ENCODE results near the gene LCTL. TPM values are rescaled to one million over a fixed set of nuclear protein-coding genes. Genes with fewer than 3 reads are reported as not detected.

LCTL gene
- total and polyA plus RNA-seq, 5 donors from 2014 or later = 0.11 TPM; not detected in 4

DNA sequence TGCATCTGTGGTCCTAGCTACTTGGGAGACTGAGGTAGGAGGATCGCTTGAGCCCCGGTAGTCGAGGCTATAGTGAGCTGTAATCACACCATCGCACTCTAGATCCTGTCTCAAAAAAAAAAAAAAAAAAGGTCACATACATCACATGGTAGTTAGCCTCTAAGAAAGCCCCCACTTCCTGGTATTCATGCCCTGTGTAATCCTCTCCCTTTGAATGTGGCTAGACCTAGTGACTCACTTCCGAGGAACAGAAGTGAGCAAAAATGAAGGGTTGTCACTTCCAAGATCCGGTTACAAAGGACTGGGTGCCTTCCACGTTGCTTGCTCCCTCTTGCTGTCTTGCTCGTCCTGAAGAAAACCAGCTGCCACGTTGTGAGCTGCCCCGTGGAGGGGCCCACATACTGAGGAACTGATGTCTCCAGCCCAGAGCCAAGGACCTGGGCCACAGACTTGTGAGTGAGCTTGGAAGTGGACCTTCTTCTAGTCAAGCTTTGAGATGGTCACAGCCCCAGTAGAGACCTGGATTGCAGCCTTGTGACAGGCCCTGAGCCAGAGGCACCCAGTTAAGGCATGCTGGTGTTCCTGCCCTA, 12.6 kb upstream of the LCTL start:
- ATAC-seq (ENCODE audit: low read depth in 2 of 2) = peak in 1 of 2 donors; percentile 45
- no peaks in the 10 kb centered on the region for H3K9me3 ChIP-seq (ENCODE audit: control insufficient read depth in 2 of 2, low read length in 2 of 2)
- peak in 1 of 3 donors; percentile 24 for DNase-seq
- no peaks in the 10 kb centered on the region for H3K4me1 ChIP-seq (ENCODE audit: control insufficient read depth, insufficient read depth, low read length, poor library complexity, severe bottlenecking)
- no peaks in the 10 kb centered on the region for H3K36me3 ChIP-seq (ENCODE audit: control insufficient read depth, insufficient read depth, low read length)
- no peak overlapping the region for H3K27ac ChIP-seq (ENCODE audit: insufficient read depth, low read length, poor library complexity, severe bottlenecking)
- Mint-ChIP-seq H3K9me3 (peaks cover 0 to under 1% (median 0%) of the 10 kb centered on the region in 7 donors), H3K4me1 (no peaks in the 10 kb centered on the region), H3K4me3 (no peak overlapping the region), H3K27ac (no peak overlapping the region), H3K27me3 (peaks cover 4% of the 10 kb centered on the region), H3K36me3 (no peaks in the 10 kb centered on the region)
- no peaks in the 10 kb centered on the region for H3K27me3 ChIP-seq (ENCODE audit: control insufficient read depth, insufficient read depth, low read length)
- H3K4me3 ChIP-seq (ENCODE audit: low read depth, low read length) = no peak overlapping the region

DNA sequence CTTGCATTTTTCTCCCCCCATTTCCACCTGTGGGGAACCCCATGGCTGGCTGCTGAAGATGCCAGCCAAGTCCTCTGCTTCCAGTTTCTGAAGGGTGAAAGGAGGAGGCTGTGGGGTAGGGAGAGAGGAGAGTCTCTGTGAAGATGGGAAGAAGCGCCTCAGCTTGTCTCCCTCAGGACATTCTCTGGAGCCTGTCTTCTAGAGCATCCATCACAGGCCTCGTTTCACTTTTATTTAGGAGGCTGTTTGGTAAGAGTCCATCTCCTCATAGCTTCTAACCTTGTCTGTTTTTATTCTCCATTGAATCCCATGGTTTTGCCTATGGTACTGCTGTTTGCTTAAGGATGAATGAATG, 8.8 kb upstream of the LCTL start:
- Mint-ChIP-seq H3K9me3 (no peaks in the 10 kb centered on the region), H3K27ac (no peak overlapping the region), H3K27me3 (no peaks in the 10 kb centered on the region), H3K4me3 (no peak overlapping the region), H3K4me1 (no peaks in the 10 kb centered on the region), H3K36me3 (no peaks in the 10 kb centered on the region)
- no peaks in the 10 kb centered on the region for H3K9me3 ChIP-seq (ENCODE audit: control insufficient read depth in 2 of 2, low read length in 2 of 2)
- no peak for DNase-seq
- no peaks in the 10 kb centered on the region for H3K36me3 ChIP-seq (ENCODE audit: control insufficient read depth, insufficient read depth, low read length)
- no peak overlapping the region for H3K4me3 ChIP-seq (ENCODE audit: low read depth, low read length)
- H3K4me1 ChIP-seq (ENCODE audit: control insufficient read depth, insufficient read depth, low read length, poor library complexity, severe bottlenecking) = no peaks in the 10 kb centered on the region
- ATAC-seq (ENCODE audit: low read depth in 2 of 2) = no peak
- H3K27me3 ChIP-seq (ENCODE audit: control insufficient read depth, insufficient read depth, low read length) = no peaks in the 10 kb centered on the region
- no peak overlapping the region for H3K27ac ChIP-seq (ENCODE audit: insufficient read depth, low read length, poor library complexity, severe bottlenecking)

DNA sequence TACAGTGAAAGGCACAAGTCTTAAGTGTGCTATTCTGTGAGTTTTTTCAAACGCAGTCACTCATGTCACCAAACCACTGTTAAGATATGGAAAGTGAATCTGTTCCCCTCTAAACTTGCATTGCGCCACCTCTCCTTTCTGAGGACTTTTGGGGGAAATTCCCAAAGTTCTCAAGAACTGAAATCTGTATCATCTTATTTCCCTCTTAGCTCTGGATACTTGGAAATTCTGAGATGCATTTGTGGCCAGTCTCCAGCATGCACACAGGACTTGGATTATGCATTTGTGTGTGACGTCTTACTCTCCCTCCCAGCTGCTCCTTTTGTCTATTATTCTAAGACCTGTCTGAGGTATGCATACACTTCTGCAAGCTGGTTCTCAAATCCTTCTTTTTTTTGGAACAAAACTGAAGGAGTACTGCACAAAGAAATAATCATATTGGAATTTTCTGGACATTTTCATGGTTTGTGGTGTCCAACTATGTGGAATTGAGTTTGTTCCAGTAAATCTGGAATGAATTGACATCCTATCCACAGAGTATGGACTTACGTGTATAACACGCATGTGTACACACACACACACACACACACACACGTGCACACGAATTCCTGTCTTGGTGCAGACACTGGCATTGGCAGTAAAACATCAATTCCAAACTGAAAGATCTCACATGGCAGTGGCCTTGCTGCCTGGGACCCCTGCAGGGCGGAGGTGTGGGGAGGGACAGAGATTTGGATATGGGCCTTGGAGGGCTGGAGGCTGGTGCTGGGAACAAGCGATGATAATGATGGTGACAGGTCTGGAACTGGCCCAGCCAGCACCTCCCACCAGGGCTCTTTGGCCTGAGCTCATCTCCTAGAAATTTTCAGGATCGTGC, 8.2 kb upstream of the LCTL start:
- Mint-ChIP-seq H3K36me3 (no peaks in the 10 kb centered on the region), H3K4me1 (no peaks in the 10 kb centered on the region), H3K4me3 (no peak overlapping the region), H3K27me3 (no peaks in the 10 kb centered on the region), H3K27ac (no peak overlapping the region), H3K9me3 (no peaks in the 10 kb centered on the region)
- Histone ChIP-seq H3K27ac (ENCODE audit: insufficient read depth, low read length, poor library complexity, severe bottlenecking) (no peak overlapping the region), H3K4me1 (ENCODE audit: control insufficient read depth, insufficient read depth, low read length, poor library complexity, severe bottlenecking) (no peaks in the 10 kb centered on the region), H3K9me3 (ENCODE audit: control insufficient read depth in 2 of 2, low read length in 2 of 2) (no peaks in the 10 kb centered on the region), H3K36me3 (ENCODE audit: control insufficient read depth, insufficient read depth, low read length) (no peaks in the 10 kb centered on the region), H3K27me3 (ENCODE audit: control insufficient read depth, insufficient read depth, low read length) (no peaks in the 10 kb centered on the region), H3K4me3 (ENCODE audit: low read depth, low read length) (no peak overlapping the region)
- no peak for DNase-seq
- no peak for ATAC-seq (ENCODE audit: low read depth in 2 of 2)

- Histone ChIP-seq H3K9me3 (ENCODE audit: control insufficient read depth in 2 of 2, low read length in 2 of 2) (no peaks in the 10 kb centered on the region), H3K4me1 (ENCODE audit: control insufficient read depth, insufficient read depth, low read length, poor library complexity, severe bottlenecking) (no peaks in the 10 kb centered on the region), H3K27me3 (ENCODE audit: control insufficient read depth, insufficient read depth, low read length) (no peaks in the 10 kb centered on the region), H3K4me3 (ENCODE audit: low read depth, low read length) (no peak overlapping the region), H3K36me3 (ENCODE audit: control insufficient read depth, insufficient read depth, low read length) (no peaks in the 10 kb centered on the region), H3K27ac (ENCODE audit: insufficient read depth, low read length, poor library complexity, severe bottlenecking) (no peak overlapping the region)
- H3K4me1 Mint-ChIP-seq = no peaks in the 10 kb centered on the region
- no peak overlapping the region for H3K27ac Mint-ChIP-seq
- H3K9me3 Mint-ChIP-seq = no peaks in the 10 kb centered on the region
- H3K4me3 Mint-ChIP-seq = no peak overlapping the region
- H3K36me3 Mint-ChIP-seq = no peaks in the 10 kb centered on the region
- ATAC-seq (ENCODE audit: low read depth in 2 of 2) (no peak), DNase-seq (no peak)
- no peaks in the 10 kb centered on the region for H3K27me3 Mint-ChIP-seq
Observed at GRCh38 chr15:66573348-66573718, 7.5 kb upstream of the LCTL start.

- H3K4me3 ChIP-seq (ENCODE audit: low read depth, low read length) = no peak overlapping the region
- no peaks in the 10 kb centered on the region for H3K9me3 ChIP-seq (ENCODE audit: control insufficient read depth in 2 of 2, low read length in 2 of 2)
- Mint-ChIP-seq H3K36me3 (no peaks in the 10 kb centered on the region), H3K4me3 (no peak overlapping the region), H3K27me3 (no peaks in the 10 kb centered on the region), H3K27ac (no peak overlapping the region), H3K9me3 (no peaks in the 10 kb centered on the region), H3K4me1 (peaks cover 0 to 2% (median 1%) of the 10 kb centered on the region in 4 donors)
- DNase-seq = no peak
- H3K36me3 ChIP-seq (ENCODE audit: control insufficient read depth, insufficient read depth, low read length) = no peaks in the 10 kb centered on the region
- no peak for ATAC-seq (ENCODE audit: low read depth in 2 of 2)
- no peaks in the 10 kb centered on the region for H3K27me3 ChIP-seq (ENCODE audit: control insufficient read depth, insufficient read depth, low read length)
- H3K4me1 ChIP-seq (ENCODE audit: control insufficient read depth, insufficient read depth, low read length, poor library complexity, severe bottlenecking) = no peaks in the 10 kb centered on the region
- H3K27ac ChIP-seq (ENCODE audit: insufficient read depth, low read length, poor library complexity, severe bottlenecking) = no peak overlapping the region
Observed at GRCh38 chr15:66572146-66572545, 6.3 kb upstream of the LCTL start.

DNA sequence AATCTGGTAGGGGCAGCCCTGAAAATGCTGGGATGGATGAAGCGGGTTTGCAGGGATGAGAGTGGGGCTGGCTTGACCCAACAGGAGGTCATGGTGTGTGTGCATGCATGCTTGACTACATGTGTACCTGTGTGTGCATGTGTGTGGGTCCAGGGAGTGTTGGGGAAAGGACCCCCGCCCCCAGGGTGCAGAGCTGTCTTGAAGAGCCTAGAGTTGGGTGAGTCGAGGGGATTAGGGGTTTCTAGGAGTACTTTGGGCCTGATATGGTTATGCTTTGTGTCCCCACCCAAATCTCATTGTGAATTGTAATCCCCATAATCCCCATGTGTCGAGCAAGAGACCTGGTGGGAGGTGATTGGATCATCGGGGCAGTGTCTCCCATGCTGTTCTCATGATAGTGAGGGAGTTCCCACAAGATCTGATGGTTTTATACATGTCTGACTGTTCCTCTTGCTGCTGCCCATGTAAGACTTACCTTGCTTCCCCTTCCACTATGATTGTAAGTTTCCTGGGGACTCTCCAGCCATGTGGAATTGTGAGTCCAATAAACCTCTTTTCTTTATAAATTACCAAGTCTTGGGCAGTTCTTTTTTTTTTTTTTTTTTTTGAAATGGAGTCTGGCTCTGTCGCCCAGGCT, 5.2 kb upstream of the LCTL start:
- no peaks in the 10 kb centered on the region for H3K27me3 Mint-ChIP-seq
- H3K27ac ChIP-seq (ENCODE audit: insufficient read depth, low read length, poor library complexity, severe bottlenecking) = no peak overlapping the region
- H3K27ac Mint-ChIP-seq = no peak overlapping the region
- no peaks in the 10 kb centered on the region for H3K27me3 ChIP-seq (ENCODE audit: control insufficient read depth, insufficient read depth, low read length)
- no peak for DNase-seq
- H3K9me3 Mint-ChIP-seq = no peaks in the 10 kb centered on the region
- H3K9me3 ChIP-seq (ENCODE audit: control insufficient read depth in 2 of 2, low read length in 2 of 2) = no peaks in the 10 kb centered on the region
- H3K4me1 Mint-ChIP-seq = peaks cover 0 to 7% (median 5%) of the 10 kb centered on the region in 4 donors
- ATAC-seq (ENCODE audit: low read depth in 2 of 2) = no peak
- H3K36me3 Mint-ChIP-seq = no peaks in the 10 kb centered on the region
- no peak overlapping the region for H3K4me3 ChIP-seq (ENCODE audit: low read depth, low read length)
- H3K36me3 ChIP-seq (ENCODE audit: control insufficient read depth, insufficient read depth, low read length) = no peaks in the 10 kb centered on the region
- H3K4me1 ChIP-seq (ENCODE audit: control insufficient read depth, insufficient read depth, low read length, poor library complexity, severe bottlenecking) = no peaks in the 10 kb centered on the region
- no peak overlapping the region for H3K4me3 Mint-ChIP-seq

DNA sequence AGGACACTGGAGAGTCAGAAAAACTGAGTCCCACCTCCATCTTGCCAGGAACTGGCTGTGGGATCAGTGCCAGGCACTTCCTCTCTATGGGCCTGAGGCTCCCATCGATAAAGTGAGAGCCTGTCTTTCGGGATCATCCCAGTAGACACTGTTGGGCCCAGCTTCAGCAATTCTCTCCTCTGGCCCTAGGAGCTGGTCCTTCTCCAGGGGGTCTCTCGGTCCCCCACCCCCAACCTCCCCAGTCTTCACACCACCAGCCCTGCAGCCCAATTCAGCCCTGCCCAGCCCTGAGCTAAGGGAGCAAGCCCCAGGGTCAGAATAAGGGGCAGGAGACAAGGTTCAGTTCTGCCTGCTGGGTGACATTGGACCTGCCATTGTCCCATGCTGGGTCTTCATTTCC, 4.5 kb upstream of the LCTL start:
- Histone ChIP-seq H3K36me3 (ENCODE audit: control insufficient read depth, insufficient read depth, low read length) (no peaks in the 10 kb centered on the region), H3K4me1 (ENCODE audit: control insufficient read depth, insufficient read depth, low read length, poor library complexity, severe bottlenecking) (no peaks in the 10 kb centered on the region), H3K4me3 (ENCODE audit: low read depth, low read length) (no peak overlapping the region), H3K27me3 (ENCODE audit: control insufficient read depth, insufficient read depth, low read length) (no peaks in the 10 kb centered on the region), H3K9me3 (ENCODE audit: control insufficient read depth in 2 of 2, low read length in 2 of 2) (no peaks in the 10 kb centered on the region), H3K27ac (ENCODE audit: insufficient read depth, low read length, poor library complexity, severe bottlenecking) (no peak overlapping the region)
- Mint-ChIP-seq H3K4me3 (no peak overlapping the region), H3K9me3 (no peaks in the 10 kb centered on the region), H3K27ac (no peak overlapping the region), H3K36me3 (no peaks in the 10 kb centered on the region), H3K27me3 (no peaks in the 10 kb centered on the region), H3K4me1 (peaks cover 0 to 7% (median 5%) of the 10 kb centered on the region in 4 donors)
- ATAC-seq (ENCODE audit: low read depth in 2 of 2) (no peak), DNase-seq (no peak)
